ENCODE data around the gene TRAPPC1. TPM values are rescaled to one million over a fixed set of nuclear protein-coding genes. Genes with fewer than 3 reads are reported as not detected.

The TRAPPC1 gene
- total and polyA plus RNA-seq, 3 experiments from 2014 or later, result 158 to 272 (median 158) TPM

GRCh38 chr17:7950578-7950977, 18.8 kb upstream of the TRAPPC1 start:
- Mint-ChIP-seq H3K27ac (no peak overlapping the region), H3K4me1 (peaks cover 4 to 10% (median 5%) of the 10 kb centered on the region in 3 donors), H3K4me3 (no peak overlapping the region), H3K36me3 (peaks cover 3 to 39% (median 16%) of the 10 kb centered on the region in 3 donors), H3K27me3 (no peaks in the 10 kb centered on the region), H3K9me3 (no peaks in the 10 kb centered on the region)
- H3K4me1 ChIP-seq (ENCODE audit: insufficient read depth, low read length), result no peaks in the 10 kb centered on the region
- CTCF ChIA-PET, result no interaction called here
- H3K36me3 ChIP-seq (ENCODE audit: insufficient read depth, low read length), result peaks cover 21% of the 10 kb centered on the region
- no peak overlapping the region for H3K4me3 ChIP-seq (ENCODE audit: low read length)
- no peaks in the 10 kb centered on the region for H3K9me3 ChIP-seq (ENCODE audit: low read length)
- no peaks in the 10 kb centered on the region for H3K27me3 ChIP-seq (ENCODE audit: insufficient read depth, low read length, poor library complexity, severe bottlenecking)
- H3K27ac ChIP-seq (ENCODE audit: low read depth, low read length), result no peak overlapping the region
- POLR2A ChIA-PET, result no interaction called here
- no peak for DNase-seq

GRCh38 chr17:7947651-7948050, 15.9 kb upstream of the TRAPPC1 start:
- no peak overlapping the region for H3K27ac ChIP-seq (ENCODE audit: low read depth, low read length)
- no peaks in the 10 kb centered on the region for H3K9me3 ChIP-seq (ENCODE audit: low read length)
- H3K4me1 Mint-ChIP-seq, result peaks cover 4 to 10% (median 5%) of the 10 kb centered on the region in 3 donors
- H3K27ac Mint-ChIP-seq, result peak overlapping the region in 1 of 8 donors; percentile 83
- peaks cover 3 to 66% (median 18%) of the 10 kb centered on the region in 3 donors for H3K36me3 Mint-ChIP-seq
- H3K9me3 Mint-ChIP-seq, result no peaks in the 10 kb centered on the region
- no peak overlapping the region for H3K4me3 Mint-ChIP-seq
- no peaks in the 10 kb centered on the region for H3K27me3 ChIP-seq (ENCODE audit: insufficient read depth, low read length, poor library complexity, severe bottlenecking)
- H3K36me3 ChIP-seq (ENCODE audit: insufficient read depth, low read length), result peaks cover 33% of the 10 kb centered on the region
- ChIA-PET POLR2A (interaction anchor here (0.6 kb wide), 1 partner anchor 31 kb away, joined by 3 read pairs; the partner anchor contains the start of gene RNF227), CTCF (interaction anchor here (0.8 kb wide), 1 partner anchor 42 kb away, joined by 4 read pairs; no protein-coding TSS in a partner anchor)
- H3K27me3 Mint-ChIP-seq, result no peaks in the 10 kb centered on the region
- DNase-seq, result no peak
- no peak overlapping the region for H3K4me3 ChIP-seq (ENCODE audit: low read length)
- no peaks in the 10 kb centered on the region for H3K4me1 ChIP-seq (ENCODE audit: insufficient read depth, low read length)

- DNase-seq, result no peak
- no peak overlapping the region for H3K27ac ChIP-seq (ENCODE audit: low read depth, low read length)
- H3K4me3 ChIP-seq (ENCODE audit: low read length), result no peak overlapping the region
- no peak overlapping the region for H3K4me3 Mint-ChIP-seq
- no peaks in the 10 kb centered on the region for H3K27me3 Mint-ChIP-seq
- peak overlapping the region in 1 of 8 donors; percentile 23 for H3K27ac Mint-ChIP-seq
- ChIA-PET CTCF (interaction anchor here (1.4 kb wide), 1 partner anchor 14 kb away, joined by 4 read pairs; the partner anchor contains the start of genes CNTROB and TRAPPC1), POLR2A (no interaction called here)
- H3K9me3 ChIP-seq (ENCODE audit: low read length), result no peaks in the 10 kb centered on the region
- peaks cover 3 to 4% (median 3%) of the 10 kb centered on the region in 3 donors for H3K4me1 Mint-ChIP-seq
- no peaks in the 10 kb centered on the region for H3K9me3 Mint-ChIP-seq
- H3K36me3 Mint-ChIP-seq, result peaks cover 3 to 76% (median 18%) of the 10 kb centered on the region in 3 donors
- H3K36me3 ChIP-seq (ENCODE audit: insufficient read depth, low read length), result peaks cover 33% of the 10 kb centered on the region
- no peaks in the 10 kb centered on the region for H3K4me1 ChIP-seq (ENCODE audit: insufficient read depth, low read length)
- H3K27me3 ChIP-seq (ENCODE audit: insufficient read depth, low read length, poor library complexity, severe bottlenecking), result no peaks in the 10 kb centered on the region
Observed at GRCh38 chr17:7946441-7946840, 14.7 kb upstream of the TRAPPC1 start.

- Mint-ChIP-seq H3K4me3 (no peak overlapping the region), H3K27me3 (no peaks in the 10 kb centered on the region), H3K4me1 (no peaks in the 10 kb centered on the region), H3K9me3 (no peaks in the 10 kb centered on the region), H3K36me3 (peaks cover 3 to 82% (median 19%) of the 10 kb centered on the region in 3 donors), H3K27ac (no peak overlapping the region)
- Histone ChIP-seq H3K4me1 (ENCODE audit: insufficient read depth, low read length) (no peaks in the 10 kb centered on the region), H3K27me3 (ENCODE audit: insufficient read depth, low read length, poor library complexity, severe bottlenecking) (no peaks in the 10 kb centered on the region), H3K36me3 (ENCODE audit: insufficient read depth, low read length) (peaks cover 33% of the 10 kb centered on the region), H3K27ac (ENCODE audit: low read depth, low read length) (no peak overlapping the region), H3K9me3 (ENCODE audit: low read length) (no peaks in the 10 kb centered on the region), H3K4me3 (ENCODE audit: low read length) (no peak overlapping the region)
- no peak for DNase-seq
- CTCF ChIA-PET, result interaction anchor here (1.4 kb wide), 1 partner anchor 14 kb away, joined by 4 read pairs; the partner anchor contains the start of genes CNTROB and TRAPPC1
- POLR2A ChIA-PET, result no interaction called here
Observed at GRCh38 chr17:7945651-7946050, 13.9 kb upstream of the TRAPPC1 start.

GRCh38 chr17:7944326-7944725, 12.6 kb upstream of the TRAPPC1 start:
- H3K4me1 Mint-ChIP-seq, result no peaks in the 10 kb centered on the region

GRCh38 chr17:7943291-7943690, 11.5 kb upstream of the TRAPPC1 start:
- Histone ChIP-seq H3K4me1 (ENCODE audit: insufficient read depth, low read length) (no peaks in the 10 kb centered on the region), H3K27me3 (ENCODE audit: insufficient read depth, low read length, poor library complexity, severe bottlenecking) (no peaks in the 10 kb centered on the region), H3K4me3 (ENCODE audit: low read length) (no peak overlapping the region), H3K27ac (ENCODE audit: low read depth, low read length) (no peak overlapping the region), H3K36me3 (ENCODE audit: insufficient read depth, low read length) (peaks cover 38% of the 10 kb centered on the region), H3K9me3 (ENCODE audit: low read length) (no peaks in the 10 kb centered on the region)
- ChIA-PET POLR2A (no interaction called here), CTCF (interaction anchor here (0.8 to 3.0 kb wide), 3 partner anchors 11 to 108 kb away, joined by 3 to 19 read pairs (median 3); partner anchors contain the start of gene CNTROB)
- H3K9me3 Mint-ChIP-seq, result no peaks in the 10 kb centered on the region
- DNase-seq, result no peak
- H3K27ac Mint-ChIP-seq, result no peak overlapping the region
- no peaks in the 10 kb centered on the region for H3K4me1 Mint-ChIP-seq
- H3K4me3 Mint-ChIP-seq, result no peak overlapping the region
- H3K27me3 Mint-ChIP-seq, result no peaks in the 10 kb centered on the region
- peaks cover 3 to 83% (median 15%) of the 10 kb centered on the region in 3 donors for H3K36me3 Mint-ChIP-seq

More at GRCh38 chr17:7944326-7944725, 12.6 kb upstream of the TRAPPC1 start:
- peaks cover 3 to 89% (median 22%) of the 10 kb centered on the region in 3 donors for H3K36me3 Mint-ChIP-seq
- Histone ChIP-seq H3K9me3 (ENCODE audit: low read length) (no peaks in the 10 kb centered on the region), H3K27ac (ENCODE audit: low read depth, low read length) (no peak overlapping the region), H3K36me3 (ENCODE audit: insufficient read depth, low read length) (peaks cover 41% of the 10 kb centered on the region), H3K27me3 (ENCODE audit: insufficient read depth, low read length, poor library complexity, severe bottlenecking) (no peaks in the 10 kb centered on the region), H3K4me1 (ENCODE audit: insufficient read depth, low read length) (no peaks in the 10 kb centered on the region), H3K4me3 (ENCODE audit: low read length) (no peak overlapping the region)
- ChIA-PET POLR2A (no interaction called here), CTCF (interaction anchor here (1.0 to 3.0 kb wide), 5 partner anchors 11 to 109 kb away, joined by 3 to 19 read pairs (median 3); no protein-coding TSS in a partner anchor)
- no peaks in the 10 kb centered on the region for H3K9me3 Mint-ChIP-seq
- no peak overlapping the region for H3K27ac Mint-ChIP-seq
- H3K4me3 Mint-ChIP-seq, result no peak overlapping the region
- H3K27me3 Mint-ChIP-seq, result no peaks in the 10 kb centered on the region
- no peak for DNase-seq

- H3K36me3 ChIP-seq (ENCODE audit: insufficient read depth, low read length), result peaks cover 20% of the 10 kb centered on the region
- no peaks in the 10 kb centered on the region for H3K4me1 ChIP-seq (ENCODE audit: insufficient read depth, low read length)
- H3K27me3 ChIP-seq (ENCODE audit: insufficient read depth, low read length, poor library complexity, severe bottlenecking), result no peaks in the 10 kb centered on the region
- Mint-ChIP-seq H3K4me1 (peaks cover 0 to 4% (median 0%) of the 10 kb centered on the region in 3 donors), H3K27ac (no peak overlapping the region), H3K9me3 (no peaks in the 10 kb centered on the region), H3K4me3 (no peak overlapping the region), H3K27me3 (no peaks in the 10 kb centered on the region), H3K36me3 (peaks cover 0 to 83% (median 17%) of the 10 kb centered on the region in 3 donors)
- CTCF ChIA-PET, result interaction anchor here (1.4 kb wide), 1 partner anchor 50 kb away, joined by 6 read pairs; no protein-coding TSS in a partner anchor
- no peak overlapping the region for H3K27ac ChIP-seq (ENCODE audit: low read depth, low read length)
- no peak overlapping the region for H3K4me3 ChIP-seq (ENCODE audit: low read length)
- no peaks in the 10 kb centered on the region for H3K9me3 ChIP-seq (ENCODE audit: low read length)
- no peak for DNase-seq
- POLR2A ChIA-PET, result no interaction called here
Observed at GRCh38 chr17:7940743-7941142, 9.0 kb upstream of the TRAPPC1 start.

- ChIA-PET CTCF (no interaction called here), POLR2A (no interaction called here)
- no peaks in the 10 kb centered on the region for H3K27me3 ChIP-seq (ENCODE audit: insufficient read depth, low read length, poor library complexity, severe bottlenecking)
- DNase-seq, result no peak
- no peaks in the 10 kb centered on the region for H3K9me3 Mint-ChIP-seq
- H3K4me1 ChIP-seq (ENCODE audit: insufficient read depth, low read length), result no peaks in the 10 kb centered on the region
- H3K4me3 Mint-ChIP-seq, result no peak overlapping the region
- H3K36me3 ChIP-seq (ENCODE audit: insufficient read depth, low read length), result peaks cover 20% of the 10 kb centered on the region
- no peaks in the 10 kb centered on the region for H3K27me3 Mint-ChIP-seq
- no peaks in the 10 kb centered on the region for H3K9me3 ChIP-seq (ENCODE audit: low read length)
- H3K36me3 Mint-ChIP-seq, result peaks cover 0 to 81% (median 19%) of the 10 kb centered on the region in 3 donors
- H3K4me1 Mint-ChIP-seq, result peaks cover 0 to 8% (median 0%) of the 10 kb centered on the region in 3 donors
- no peak overlapping the region for H3K27ac ChIP-seq (ENCODE audit: low read depth, low read length)
- H3K4me3 ChIP-seq (ENCODE audit: low read length), result no peak overlapping the region
- peak overlapping the region in 1 of 8 donors; percentile 27 for H3K27ac Mint-ChIP-seq
Observed at GRCh38 chr17:7940034-7940433, 8.3 kb upstream of the TRAPPC1 start.
